ENCODE data around the gene AGPAT3. TPM values are rescaled to one million over a fixed set of nuclear protein-coding genes. Genes with fewer than 3 reads are reported as not detected.
A peak's percentile ranks its signal among the peaks of the same experiment; 100 is the strongest.

AGPAT3 gene
- total RNA-seq, 1 experiment from 2014 or later, result 13.0 TPM

DNA sequence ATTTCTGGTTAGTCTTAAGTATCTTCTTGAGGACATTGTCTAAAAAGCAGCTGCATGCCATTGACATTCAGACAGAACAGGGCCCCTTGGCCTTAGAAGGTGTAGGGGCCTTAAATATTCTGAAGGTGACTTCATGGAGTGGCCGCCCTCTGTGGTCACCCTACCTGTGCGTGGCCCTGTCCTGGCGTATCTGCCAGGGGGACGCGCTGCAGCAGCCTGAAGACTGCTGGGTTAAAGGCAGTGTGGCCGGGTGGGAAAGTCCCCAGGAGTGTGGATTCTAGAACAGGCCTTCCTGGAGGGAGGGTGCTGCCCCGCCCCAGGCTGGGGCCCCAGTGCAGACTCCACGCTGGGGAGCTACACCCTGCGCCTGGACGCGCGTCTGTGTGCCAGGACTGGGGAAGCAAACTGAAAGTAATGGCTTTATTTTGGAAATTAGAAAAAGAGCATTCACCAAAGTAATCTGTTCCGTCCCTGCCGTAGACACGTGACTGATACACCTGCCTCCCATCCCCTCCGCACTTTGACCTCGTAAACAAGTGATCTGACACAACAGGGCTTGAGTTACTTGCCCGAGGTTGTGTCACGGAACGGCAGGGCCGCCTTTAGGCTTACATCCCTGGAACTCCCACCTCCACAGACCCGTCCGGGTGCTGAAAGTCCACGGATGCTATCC, 1.8 kb downstream of the AGPAT3 start:
- H2BK20ac ChIP-seq (ENCODE audit: low read depth, low read length, poor library complexity, severe bottlenecking), result no peak overlapping the region
- no peak overlapping the region for H3K56ac ChIP-seq (ENCODE audit: insufficient read length, low read depth, low read length)
- no peaks in the 10 kb centered on the region for H3K79me1 ChIP-seq (ENCODE audit: insufficient read depth, low read depth, low read length, poor library complexity, severe bottlenecking)
- H3K23ac ChIP-seq (ENCODE audit: insufficient read length, low read depth, low read length), result no peak overlapping the region
- no peaks in the 10 kb centered on the region for H4K20me1 ChIP-seq (ENCODE audit: control insufficient read depth, insufficient read depth, insufficient read length)
- TF ChIP-seq, protein P1, sequence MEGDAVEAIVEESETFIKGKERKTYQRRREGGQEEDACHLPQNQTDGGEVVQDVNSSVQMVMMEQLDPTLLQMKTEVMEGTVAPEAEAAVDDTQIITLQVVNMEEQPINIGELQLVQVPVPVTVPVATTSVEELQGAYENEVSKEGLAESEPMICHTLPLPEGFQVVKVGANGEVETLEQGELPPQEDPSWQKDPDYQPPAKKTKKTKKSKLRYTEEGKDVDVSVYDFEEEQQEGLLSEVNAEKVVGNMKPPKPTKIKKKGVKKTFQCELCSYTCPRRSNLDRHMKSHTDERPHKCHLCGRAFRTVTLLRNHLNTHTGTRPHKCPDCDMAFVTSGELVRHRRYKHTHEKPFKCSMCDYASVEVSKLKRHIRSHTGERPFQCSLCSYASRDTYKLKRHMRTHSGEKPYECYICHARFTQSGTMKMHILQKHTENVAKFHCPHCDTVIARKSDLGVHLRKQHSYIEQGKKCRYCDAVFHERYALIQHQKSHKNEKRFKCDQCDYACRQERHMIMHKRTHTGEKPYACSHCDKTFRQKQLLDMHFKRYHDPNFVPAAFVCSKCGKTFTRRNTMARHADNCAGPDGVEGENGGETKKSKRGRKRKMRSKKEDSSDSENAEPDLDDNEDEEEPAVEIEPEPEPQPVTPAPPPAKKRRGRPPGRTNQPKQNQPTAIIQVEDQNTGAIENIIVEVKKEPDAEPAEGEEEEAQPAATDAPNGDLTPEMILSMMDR (conservative IDR thresholded peaks at IDR 0.05), result no peak
- no peak overlapping the region for H2AK5ac ChIP-seq (ENCODE audit: insufficient read length, low read length)
- H3K4ac ChIP-seq (ENCODE audit: low read depth, low read length), result no peak overlapping the region
- H3K9me3 ChIP-seq (ENCODE audit: control insufficient read depth, low read depth, low read length), result no peaks in the 10 kb centered on the region
- peak overlapping the region; percentile 59 to 75 for H3K4me3 Mint-ChIP-seq
- H3K27ac ChIP-seq (ENCODE audit: insufficient read length, low read depth, low read length), result no peak overlapping the region
- no peak for DNase-seq
- no peaks in the 10 kb centered on the region for H3K9me3 Mint-ChIP-seq
- no peaks in the 10 kb centered on the region for H3K79me2 ChIP-seq (ENCODE audit: insufficient read depth, low read length)
- no peak overlapping the region for H4K8ac ChIP-seq (replicated peaks; ENCODE audit: insufficient read length, low read depth, low read length)
- H3K4me1 Mint-ChIP-seq, result peaks cover 11 to 12% of the 10 kb centered on the region in 2 experiments
- H3K36me3 Mint-ChIP-seq (ENCODE audit: insufficient read depth in 1 of 3, low read depth in 3 of 3), result 0 out of 7 replicates have a peak, but pooled peaks cover 0 to 2% (median 2%) of the 10 kb centered on the region in 3 experiments
- no peaks in the 10 kb centered on the region for H3K27me3 ChIP-seq (ENCODE audit: insufficient read depth, low read length)
- H2BK120ac ChIP-seq (ENCODE audit: low read depth, low read length, poor library complexity, severe bottlenecking), result no peak overlapping the region
- no peak overlapping the region; a peak in 1 of 7 replicates for H3K27ac Mint-ChIP-seq
- no peak overlapping the region for H3K9ac ChIP-seq (ENCODE audit: extremely low read depth, insufficient read length, low read length)
- no peak overlapping the region for H3K18ac ChIP-seq (ENCODE audit: insufficient read length, low read depth, low read length)
- H3K23me2 ChIP-seq (ENCODE audit: insufficient read length, low read depth, low read length, poor library complexity, severe bottlenecking), result no peaks in the 10 kb centered on the region
- H2BK5ac ChIP-seq (ENCODE audit: insufficient read length, low read length), result no peak overlapping the region
- no peak overlapping the region for H2BK12ac ChIP-seq (ENCODE audit: insufficient read length, low read depth, low read length)
- no peak overlapping the region for H4K5ac ChIP-seq (ENCODE audit: insufficient read length, low read depth, low read length)
- no CpG with 5 or more reads among the region's 24 CpGs for WGBS (ENCODE audit: extremely low coverage, insufficient read length, low lambda C conversion rate)
- H4K91ac ChIP-seq (ENCODE audit: insufficient read length, low read depth, low read length), result no peak overlapping the region
- peaks cover 21% of the 10 kb centered on the region for H3K27me3 Mint-ChIP-seq (ENCODE audit: low read depth)
- no peak overlapping the region for H2BK15ac ChIP-seq (ENCODE audit: low read depth, low read length)
- no peaks in the 10 kb centered on the region; the same call in 1 of the 2 replicates for H3K4me1 ChIP-seq (ENCODE audit: insufficient read depth, low read length)
- H2AFZ ChIP-seq (ENCODE audit: low read length), result no peak overlapping the region
- no peak overlapping the region for H3K14ac ChIP-seq (ENCODE audit: insufficient read depth, low read length)
- peak overlapping the region; percentile 2 for H3K4me2 ChIP-seq (ENCODE audit: insufficient read depth, insufficient read length, low read length)
- no peak overlapping the region for H3T11ph ChIP-seq (ENCODE audit: low read length)
